Caco-2 (cell line): ENCODE results near the gene GRK6. TPM values are rescaled to one million over a fixed set of nuclear protein-coding genes. Genes with fewer than 3 reads are reported as not detected.
"Not testable (repeated sequence)": the region's sequence is repeated elsewhere in the genome, so short reads cannot be mapped to it uniquely, and the experiment has no call there.

Source experiments
- BruUV-seq: library from RNA; stranded (reverse); fragments of 400-500 nt; replicated peaks from 2 replicates; lab custom pipeline; 2021; lab: Mats Ljungman, UMichigan
- CTCF ChIA-PET: fragments of 300-600 bp; sonication (Branson Sonifier 250); formaldehyde crosslinking; loops from one replicate; lab custom pipeline; 2022; ENCODE audit warnings: antibody characterized with exemption; lab: Charles Lee
- POLR2A ChIA-PET: fragments of 300-600 bp; sonication (Branson Sonifier 250); formaldehyde crosslinking; loops from one replicate; lab custom pipeline; 2022; ENCODE audit warnings: antibody characterized with exemption; lab: Charles Lee
- DNase-seq, 2 experiments: peaks; one replicate each; pipeline versions ENCODE4 v3.0.0 to v3.0.0-alpha.2; 2020 to 2022
- H3K27me3 ChIP-seq: replicated peaks from 2 replicates; pipeline ENCODE4 v1.6.0; 2011; ENCODE audit warnings: low read length; ENCODE audit not compliant: control insufficient read depth, insufficient read depth
- H3K36me3 ChIP-seq: 2 replicates; pipeline ENCODE4 v1.5.1; 2011; ENCODE audit warnings: low read length; ENCODE audit not compliant: control insufficient read depth, insufficient read depth
- H3K4me1 ChIP-seq: fragments of 250-450 bp; sonication (Bioruptor Pico); 2 replicates; pipeline ENCODE4 v1.5.1; 2020; ENCODE audit warnings: mild to moderate bottlenecking
- H3K4me3 ChIP-seq: 2 replicates; pipeline ENCODE4 v1.5.1; 2011; ENCODE audit warnings: low read depth, mild to moderate bottlenecking, control low read depth, low read length
- H3K9me3 ChIP-seq: fragments of 250-450 bp; sonication (Bioruptor Pico); 2 replicates; pipeline ENCODE4 v1.5.1; 2020; ENCODE audit warnings: mild to moderate bottlenecking, moderate library complexity
- H3K27ac Mint-ChIP-seq: one replicate; pipeline ENCODE4 v1.8.0; 2022; ENCODE audit warnings: mixed read lengths; ENCODE audit not compliant: unreplicated experiment
- H3K27me3 Mint-ChIP-seq: one replicate; pipeline ENCODE4 v1.8.0; 2022; ENCODE audit warnings: mixed read lengths; ENCODE audit not compliant: insufficient read depth, unreplicated experiment
- H3K36me3 Mint-ChIP-seq: one replicate; pipeline ENCODE4 v1.8.0; 2022; ENCODE audit warnings: mild to moderate bottlenecking, mixed read lengths; ENCODE audit not compliant: insufficient read depth, unreplicated experiment
- H3K4me1 Mint-ChIP-seq: one replicate; pipeline ENCODE4 v1.8.0; 2022; ENCODE audit warnings: low read depth, mixed read lengths; ENCODE audit not compliant: unreplicated experiment
- H3K4me3 Mint-ChIP-seq: one replicate; pipeline ENCODE4 v1.8.0; 2022; ENCODE audit warnings: mild to moderate bottlenecking, moderate library complexity, mixed read lengths; ENCODE audit not compliant: unreplicated experiment
- H3K9me3 Mint-ChIP-seq: one replicate; pipeline ENCODE4 v1.8.0; 2022; ENCODE audit warnings: mixed read lengths; ENCODE audit not compliant: unreplicated experiment
- CTCF ChIP-seq, 2 experiments: fragments of 200-600 bp in 1 of 2; IDR thresholded peaks; 1 replicate in 1 of 2; 2 replicates in 1 of 2; pipeline versions ENCODE4 v1.5.1 to v1.8.0; 2011 to 2022; ENCODE audit warnings: antibody characterized with exemption in 1 of 2, control low read depth in 1 of 2, inconsistent platforms in 1 of 2, low read depth in 1 of 2, low read length in 1 of 2, mild to moderate bottlenecking in 1 of 2, moderate library complexity in 1 of 2; ENCODE audit not compliant: insufficient read depth in 1 of 2, severe bottlenecking in 1 of 2, unreplicated experiment in 1 of 2
- intact Hi-C: fragments of 100-400 bp; cut with micrococcal nuclease; formaldehyde crosslinking; loops from one replicate; pipeline ENCODE4 v1.10.0; 2022; ENCODE audit not compliant: unreplicated experiment
- total RNA-seq: library from RNA; stranded (reverse); gene quantifications from 2 replicates; pipeline ENCODE4 v1.2.3, GENCODE V29; 2022

GRK6 gene
- total RNA-seq, 1 experiment from 2014 or later = 71.9 TPM

DNA sequence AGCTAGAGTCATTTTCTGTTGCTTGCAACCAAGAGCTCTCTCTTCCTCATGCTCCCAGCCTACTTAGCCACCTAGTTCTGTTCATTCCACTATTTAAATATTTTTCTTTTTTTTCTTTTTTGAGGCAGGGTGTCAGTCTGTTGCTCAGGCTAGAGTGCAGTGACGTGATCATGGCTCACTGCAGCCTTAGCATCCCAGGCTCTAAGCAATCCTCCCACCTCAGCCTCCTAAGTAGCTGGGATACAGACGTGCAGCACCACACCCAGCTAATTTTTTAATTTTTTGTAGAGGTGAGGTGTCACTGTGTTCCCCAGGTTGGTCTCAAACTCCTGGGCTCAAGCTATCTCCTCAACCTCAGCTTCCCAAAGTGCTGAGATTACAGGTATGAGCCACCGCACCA, 12.0 kb upstream of the GRK6 start:
- H3K27me3 Mint-ChIP-seq = no peaks in the 10 kb centered on the region
- Histone ChIP-seq H3K4me1 (no peaks in the 10 kb centered on the region), H3K4me3 (no peak overlapping the region), H3K36me3 (no peaks in the 10 kb centered on the region), H3K9me3 (no peaks in the 10 kb centered on the region), H3K27me3 (no peaks in the 10 kb centered on the region)
- H3K27ac Mint-ChIP-seq = no peak overlapping the region
- DNase-seq = no peak
- TF ChIP-seq CTCF (IDR thresholded peaks at IDR 0.05; ENCODE audit: insufficient read depth in 1 of 2, low read depth in 1 of 2, low read length in 1 of 2, severe bottlenecking in 1 of 2, unreplicated experiment in 1 of 2) = no peak
- H3K4me3 Mint-ChIP-seq = no peak overlapping the region
- H3K4me1 Mint-ChIP-seq = no peaks in the 10 kb centered on the region
- H3K9me3 Mint-ChIP-seq = no peaks in the 10 kb centered on the region
- BruUV-seq = no TSS peak
- ChIA-PET POLR2A (no interaction called here), CTCF (interaction anchor here (1.5 to 2.0 kb wide), 2 partner anchors 11 to 41 kb away, joined by 3 to 15 read pairs; no protein-coding TSS in a partner anchor)
- H3K36me3 Mint-ChIP-seq = peaks cover 3% of the 10 kb centered on the region
- intact Hi-C loops = no loop called here

GRCh38 chr5:177417081-177417480, 9.4 kb upstream of the GRK6 start:
- H3K4me1 ChIP-seq, H3K36me3 Mint-ChIP-seq, H3K9me3 Mint-ChIP-seq, intact Hi-C loops, H3K4me1 Mint-ChIP-seq, POLR2A ChIA-PET, H3K4me3 Mint-ChIP-seq, H3K27me3 ChIP-seq, BruUV-seq, H3K4me3 ChIP-seq, H3K27ac Mint-ChIP-seq, H3K36me3 ChIP-seq, H3K9me3 ChIP-seq, H3K27me3 Mint-ChIP-seq, DNase-seq: not testable (repeated sequence)
- CTCF ChIA-PET = interaction anchor here (0.6 to 1.4 kb wide), 4 partner anchors 9 to 31 kb away, joined by 3 to 10 read pairs (median 6); partner anchors contain the start of gene GRK6

DNA sequence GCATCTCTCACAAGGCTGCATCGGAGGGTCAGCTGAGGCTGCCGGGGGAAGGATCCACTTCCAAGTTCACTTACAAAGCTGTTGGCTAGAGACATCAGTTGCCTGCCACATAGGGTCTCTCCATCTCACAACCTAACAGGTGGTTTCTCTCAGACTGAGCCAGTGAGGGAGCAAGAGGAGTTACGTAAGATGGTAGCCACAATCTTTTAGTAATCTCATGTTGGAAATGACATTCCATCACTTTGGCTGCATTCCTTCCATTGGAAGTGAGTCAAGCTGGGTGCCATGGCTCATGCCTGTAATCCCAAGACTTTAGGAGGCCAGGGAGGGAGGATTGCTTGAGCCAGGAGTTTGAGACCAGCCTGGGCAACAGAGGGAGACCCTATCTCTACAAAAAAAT, 7.4 kb upstream of the GRK6 start:
- H3K27ac Mint-ChIP-seq = no peak overlapping the region
- no TSS peak for BruUV-seq
- no peak for TF ChIP-seq CTCF (IDR thresholded peaks at IDR 0.05; ENCODE audit: insufficient read depth in 1 of 2, low read depth in 1 of 2, low read length in 1 of 2, severe bottlenecking in 1 of 2, unreplicated experiment in 1 of 2)
- H3K9me3 ChIP-seq = no peaks in the 10 kb centered on the region
- H3K36me3 ChIP-seq = no peaks in the 10 kb centered on the region
- H3K4me3 Mint-ChIP-seq = no peak overlapping the region
- intact Hi-C loops = no loop called here
- H3K27me3 ChIP-seq = no peaks in the 10 kb centered on the region
- DNase-seq = no peak
- ChIA-PET POLR2A (no interaction called here), CTCF (interaction anchor here (1.2 kb wide), 1 partner anchor 15 kb away, joined by 6 read pairs; no protein-coding TSS in a partner anchor)
- H3K4me1 Mint-ChIP-seq = no peaks in the 10 kb centered on the region
- no peaks in the 10 kb centered on the region for H3K9me3 Mint-ChIP-seq
- no peaks in the 10 kb centered on the region for H3K4me1 ChIP-seq
- H3K27me3 Mint-ChIP-seq = no peaks in the 10 kb centered on the region
- no peaks in the 10 kb centered on the region for H3K36me3 Mint-ChIP-seq
- H3K4me3 ChIP-seq = no peak overlapping the region

DNA sequence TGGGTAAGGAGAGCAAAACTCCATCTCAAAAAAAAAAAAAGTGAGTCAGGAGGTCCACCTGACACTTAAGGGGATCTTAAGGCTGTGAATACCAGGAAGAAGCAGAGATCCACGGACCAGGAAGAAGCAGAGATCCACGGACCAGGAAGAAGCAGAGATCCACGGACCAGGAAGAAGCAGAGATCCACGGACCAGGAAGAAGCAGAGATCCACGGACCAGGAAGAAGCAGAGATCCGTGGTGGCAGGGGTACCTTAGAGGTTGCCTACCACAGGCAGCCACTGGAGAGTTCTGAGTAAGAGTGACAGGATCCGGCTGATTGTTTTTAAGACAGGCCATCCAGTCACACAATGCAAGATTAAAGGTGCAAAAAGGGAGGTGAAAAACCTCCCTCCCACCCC, 6.0 kb upstream of the GRK6 start:
- POLR2A ChIA-PET, H3K9me3 Mint-ChIP-seq, H3K36me3 Mint-ChIP-seq, H3K4me1 Mint-ChIP-seq, CTCF ChIA-PET, H3K27me3 Mint-ChIP-seq, BruUV-seq, H3K4me1 ChIP-seq, H3K4me3 ChIP-seq, H3K27me3 ChIP-seq, H3K27ac Mint-ChIP-seq, intact Hi-C loops, H3K4me3 Mint-ChIP-seq, H3K36me3 ChIP-seq, DNase-seq, H3K9me3 ChIP-seq: not testable (repeated sequence)
